Stimulated activated CD4-positive, alpha-beta T cell treated with anti-CD3 and anti-CD28 coated beads, Interleukin-4, amount 100 ng/mL, for 1 hour (primary cell): Measurements from ENCODE around the gene FAM120A.

Experiments
- DNase-seq: peaks from one replicate; pipeline ENCODE4 v3.0.0-alpha.2; 2020

Gene FAM120A

DNA sequence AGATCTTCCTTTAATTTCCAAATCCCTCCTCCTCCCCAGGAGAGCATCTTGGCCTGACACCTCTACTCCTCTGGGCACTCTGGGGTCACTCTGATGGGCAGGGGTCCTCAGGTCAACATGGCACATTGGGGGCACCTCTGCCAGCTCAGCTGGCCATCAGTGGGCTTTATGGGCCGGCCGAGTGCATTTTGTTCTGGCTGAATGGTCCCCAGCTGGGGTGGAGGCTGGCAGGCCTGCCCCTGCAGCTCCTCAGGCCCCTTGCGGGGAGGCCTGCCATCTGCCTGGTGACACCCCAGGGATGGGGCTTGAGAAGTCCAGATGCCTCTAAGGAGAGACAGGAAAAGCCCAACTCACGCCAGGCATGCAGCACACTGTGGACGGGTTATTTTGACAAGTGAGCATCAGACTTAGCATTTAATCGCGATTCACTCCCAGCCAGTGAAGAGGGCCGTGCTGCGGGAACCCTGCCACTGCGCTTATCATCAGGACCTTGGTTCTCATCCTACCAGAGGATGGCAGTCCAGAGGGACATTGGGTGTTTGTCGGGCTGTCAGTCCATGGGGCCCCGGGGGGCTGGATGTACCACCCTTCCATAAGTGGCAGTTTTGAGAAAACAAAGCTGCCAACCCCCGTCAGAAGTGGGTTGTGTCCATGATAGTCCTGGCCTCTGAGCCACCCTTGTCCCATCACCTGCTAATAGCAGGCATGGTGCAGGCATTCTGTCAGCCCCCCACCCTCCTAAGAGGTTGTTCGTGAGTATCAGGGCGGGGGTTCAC, 146.6 kb downstream of the FAM120A start:
- no peak for DNase-seq

DNA sequence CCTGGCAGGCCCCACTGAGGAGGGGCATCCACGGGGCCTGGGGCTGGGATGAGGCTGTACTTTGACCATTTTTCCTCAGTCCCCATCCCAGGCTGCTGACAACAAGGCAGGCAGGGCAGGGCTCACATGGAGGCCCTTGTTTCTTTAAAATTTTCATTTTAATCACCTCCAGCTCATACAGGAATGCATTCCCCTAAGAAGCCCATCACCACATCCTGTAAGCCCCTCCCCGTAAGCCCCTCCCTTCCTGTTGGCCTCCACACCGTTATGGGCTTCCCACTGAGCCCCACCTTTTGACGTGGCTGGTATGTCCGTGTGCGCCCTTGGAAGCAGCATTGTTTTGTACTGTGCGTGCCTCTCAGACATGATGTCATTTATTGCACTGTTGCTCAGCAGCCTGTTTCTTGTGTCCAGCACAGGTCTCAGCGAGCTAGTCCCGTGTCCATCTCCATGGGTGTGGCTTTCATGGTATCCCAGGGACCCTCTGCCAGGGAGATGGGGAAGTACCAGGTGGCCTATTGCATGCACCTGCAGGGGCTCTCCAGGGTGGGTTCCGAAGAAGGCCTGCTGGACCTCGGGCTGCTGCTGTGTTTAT, 147.3 kb downstream of the FAM120A start:
- no peak for DNase-seq

- DNase-seq: no peak
These were observed 148.3 kb downstream of the FAM120A start for GRCh38 chr9:93599571-93600403.

DNA sequence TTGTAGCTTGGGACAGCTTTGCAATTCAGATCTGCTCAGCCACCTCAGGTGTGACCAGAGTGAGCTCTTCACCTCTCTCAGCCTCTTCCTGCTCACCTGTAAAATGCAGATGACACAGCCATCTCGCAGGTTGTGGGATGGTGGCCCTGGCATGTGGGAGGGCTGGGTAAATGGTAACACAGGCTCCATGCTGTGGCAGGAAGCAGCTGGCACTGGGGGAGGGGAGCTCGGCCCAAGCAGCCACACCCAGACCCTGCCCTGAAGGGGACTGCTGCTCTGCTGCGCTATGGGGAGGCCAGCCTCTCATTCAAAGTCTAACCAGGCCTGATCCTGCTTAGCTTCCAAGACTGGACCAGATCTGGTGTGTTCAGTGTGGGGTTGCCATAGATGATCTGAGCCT, 149.0 kb downstream of the FAM120A start:
- DNase-seq: no peak

DNA sequence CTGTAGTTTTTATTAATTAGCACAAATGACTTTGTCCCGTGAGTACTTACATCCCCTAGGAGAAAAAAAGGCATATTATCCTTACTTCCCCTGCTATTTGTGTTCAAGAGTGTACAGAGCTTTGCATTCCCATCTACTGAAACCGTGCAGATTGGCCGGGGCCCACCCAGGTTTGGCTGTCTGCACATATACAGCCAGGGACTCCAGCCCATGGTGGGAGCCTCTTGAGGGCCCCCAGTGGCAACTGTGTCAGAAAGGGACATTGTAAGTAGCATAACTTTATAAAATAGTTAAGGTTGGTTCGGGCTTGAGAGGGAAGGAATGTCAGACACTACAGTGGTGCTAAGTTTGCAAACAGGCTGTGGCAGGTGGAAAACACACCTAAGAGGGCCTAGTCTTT, 149.6 kb downstream of the FAM120A start:
- DNase-seq: no peak

DNA sequence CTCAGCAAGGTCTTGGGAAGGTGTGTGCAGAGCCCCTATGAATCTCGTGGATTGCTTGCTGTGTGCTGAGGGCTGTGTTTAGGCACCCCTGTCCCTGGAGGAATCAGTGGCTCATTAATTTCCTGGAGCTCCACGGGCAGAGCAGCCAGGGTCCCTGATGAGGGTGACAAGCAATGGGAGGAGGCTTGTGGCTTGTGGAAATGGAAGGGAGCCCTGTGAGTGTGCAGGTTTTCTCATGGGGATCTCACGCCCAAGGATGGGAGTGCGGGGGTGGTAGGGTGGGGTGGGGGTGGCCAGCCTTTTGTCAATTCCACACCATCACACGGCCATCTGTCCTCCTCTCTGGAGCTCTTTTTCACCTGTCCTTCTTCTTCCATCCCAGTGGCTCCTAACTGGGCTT, 150.2 kb downstream of the FAM120A start:
- DNase-seq: no peak

DNA sequence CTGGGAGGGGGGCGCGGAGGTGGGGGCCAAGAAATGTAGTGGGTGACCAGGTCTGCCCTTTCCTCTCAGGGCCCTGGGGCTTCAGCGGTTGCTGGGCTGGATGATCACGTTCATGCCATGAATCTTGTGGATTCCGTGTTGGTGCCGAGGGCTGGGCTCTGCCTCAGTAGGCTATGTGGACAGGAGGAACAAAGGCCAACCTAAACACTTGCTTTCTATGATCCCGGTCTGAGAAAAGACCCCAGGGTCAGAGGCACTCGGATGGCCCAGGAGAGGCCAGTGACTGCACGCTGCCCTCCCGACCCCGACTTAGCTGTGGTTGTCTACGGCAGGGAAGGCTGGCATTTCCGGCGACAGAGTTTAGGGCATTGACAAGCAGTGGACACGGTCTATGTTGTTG, 151.5 kb downstream of the FAM120A start:
- DNase-seq: no peak

DNA sequence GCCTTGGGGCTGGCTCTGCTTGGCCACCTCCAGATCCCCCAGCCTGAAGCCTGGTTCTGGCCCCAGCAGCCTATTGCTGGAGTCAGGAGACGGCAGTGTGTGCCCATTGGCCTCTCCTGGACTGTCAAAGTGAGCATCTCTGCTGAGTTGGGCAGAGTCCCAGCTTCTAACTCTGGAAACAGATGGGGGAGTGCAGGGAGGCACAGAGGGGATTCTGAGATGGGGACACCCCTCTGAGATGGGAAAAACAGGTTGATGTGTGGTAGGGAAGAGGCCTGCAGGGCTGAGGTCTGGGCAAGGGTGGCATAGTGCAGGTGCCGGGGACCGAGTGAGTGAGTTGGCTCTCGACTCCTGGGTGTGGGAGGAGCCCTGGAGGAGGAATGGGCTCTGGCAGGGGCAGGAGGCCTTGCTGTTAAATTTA, 152.4 kb downstream of the FAM120A start:
- DNase-seq: no peak

- no peak for DNase-seq
These were observed 154.7 kb downstream of the FAM120A start for GRCh38 chr9:93606187-93606586.

- DNase-seq: no peak
These were observed 158.7 kb downstream of the FAM120A start for GRCh38 chr9:93610206-93610605.

- no peak for DNase-seq
These were observed 160.7 kb downstream of the FAM120A start for GRCh38 chr9:93612052-93612795.

DNA sequence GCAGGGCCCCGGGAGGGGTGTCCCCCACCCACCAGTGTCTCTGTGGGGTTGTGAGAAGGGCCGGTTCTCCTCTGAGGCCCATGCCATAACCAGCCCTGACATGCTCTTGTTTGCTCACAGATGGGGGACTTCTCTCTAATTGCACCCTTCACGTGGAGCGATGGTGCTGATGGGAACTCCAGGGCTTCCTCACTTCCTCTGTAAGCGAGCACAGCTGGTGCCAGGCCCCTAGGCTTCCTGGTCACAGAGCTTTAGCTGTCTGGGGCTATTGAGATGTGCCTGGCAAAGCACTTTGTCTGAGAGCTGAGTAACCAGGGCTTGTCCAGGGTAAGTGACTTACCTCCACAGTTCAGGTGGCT, 161.3 kb downstream of the FAM120A start:
- DNase-seq: no peak

- no peak for DNase-seq
These were observed 161.7 kb downstream of the FAM120A start for GRCh38 chr9:93613174-93613573.

DNA sequence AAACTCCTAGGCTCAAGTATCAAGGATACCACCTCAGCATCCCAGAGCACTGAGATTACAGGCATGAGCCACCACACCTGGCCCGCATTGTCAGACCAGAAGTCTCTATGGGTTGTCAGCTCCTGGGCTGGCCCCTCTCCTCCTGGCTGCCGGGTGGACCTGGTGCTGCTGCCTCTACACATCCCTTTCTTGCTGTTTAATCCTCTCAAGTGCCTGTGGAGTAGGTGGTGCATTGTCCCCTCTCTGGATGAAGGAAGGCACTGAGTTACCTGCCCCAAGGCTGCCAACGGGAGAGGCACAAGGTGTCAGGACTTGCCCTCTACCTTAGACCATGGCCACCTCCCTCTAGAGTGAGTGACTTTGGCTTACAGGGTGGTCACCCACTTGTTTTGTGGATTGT, 162.3 kb downstream of the FAM120A start:
- DNase-seq: no peak

GRCh38 chr9:93614830-93615468, 163.5 kb downstream of the FAM120A start:
- DNase-seq: no peak
